ENCODE data around the gene DTX3.

The DTX3 gene

GRCh38 chr12:57602544-57602943, 2.1 kb upstream of the DTX3 start:
- Histone ChIP-seq H3K9ac (ENCODE audit: low read depth, low read length) (no peak overlapping the region), H3K9me3 (ENCODE audit: control insufficient read depth, insufficient read depth, low read length) (no peaks in the 10 kb centered on the region), H3K36me3 (ENCODE audit: control insufficient read depth, insufficient read depth, low read length) (peaks cover 21% of the 10 kb centered on the region), H3K27me3 (ENCODE audit: control insufficient read depth, insufficient read depth, low read length) (no peaks in the 10 kb centered on the region), H3K4me1 (ENCODE audit: control insufficient read depth, insufficient read depth, low read length) (peaks cover 10% of the 10 kb centered on the region), H3K4me3 (ENCODE audit: low read depth, low read length) (no peak overlapping the region)

DNA sequence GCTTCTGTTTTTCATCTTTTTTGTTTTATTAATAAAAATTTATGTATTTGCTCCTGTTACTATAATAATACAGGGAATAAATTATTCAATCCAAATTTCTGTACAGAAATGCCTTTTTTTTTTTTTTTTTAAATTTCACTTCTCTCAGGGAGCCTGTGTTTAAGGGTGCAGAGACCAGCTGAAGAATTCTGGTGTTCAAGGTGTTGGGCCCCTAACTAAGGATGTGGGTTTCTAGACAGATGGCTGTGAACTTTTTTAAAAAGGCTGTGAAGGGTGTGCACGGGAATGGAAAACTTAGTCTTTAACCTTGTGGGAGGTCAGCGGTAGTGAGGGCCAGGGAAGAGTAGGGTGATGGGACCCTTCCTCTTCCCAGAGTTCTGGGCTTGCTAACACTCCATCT, 1.3 kb upstream of the DTX3 start:
- Histone ChIP-seq H3K4me3 (ENCODE audit: low read depth, low read length) (peak overlapping the region; percentile 86), H3K27me3 (ENCODE audit: control insufficient read depth, insufficient read depth, low read length) (peaks cover 4% of the 10 kb centered on the region), H3K36me3 (ENCODE audit: control insufficient read depth, insufficient read depth, low read length) (peaks cover 21% of the 10 kb centered on the region), H3K4me1 (ENCODE audit: control insufficient read depth, insufficient read depth, low read length) (peaks cover 10% of the 10 kb centered on the region), H3K9me3 (ENCODE audit: control insufficient read depth, insufficient read depth, low read length) (no peaks in the 10 kb centered on the region), H3K9ac (ENCODE audit: low read depth, low read length) (no peak overlapping the region)

GRCh38 chr12:57603815-57604453, 690 bp upstream of the DTX3 start:
- H3K4me3 ChIP-seq (ENCODE audit: low read depth, low read length): peak overlapping the region; percentile 86

DNA sequence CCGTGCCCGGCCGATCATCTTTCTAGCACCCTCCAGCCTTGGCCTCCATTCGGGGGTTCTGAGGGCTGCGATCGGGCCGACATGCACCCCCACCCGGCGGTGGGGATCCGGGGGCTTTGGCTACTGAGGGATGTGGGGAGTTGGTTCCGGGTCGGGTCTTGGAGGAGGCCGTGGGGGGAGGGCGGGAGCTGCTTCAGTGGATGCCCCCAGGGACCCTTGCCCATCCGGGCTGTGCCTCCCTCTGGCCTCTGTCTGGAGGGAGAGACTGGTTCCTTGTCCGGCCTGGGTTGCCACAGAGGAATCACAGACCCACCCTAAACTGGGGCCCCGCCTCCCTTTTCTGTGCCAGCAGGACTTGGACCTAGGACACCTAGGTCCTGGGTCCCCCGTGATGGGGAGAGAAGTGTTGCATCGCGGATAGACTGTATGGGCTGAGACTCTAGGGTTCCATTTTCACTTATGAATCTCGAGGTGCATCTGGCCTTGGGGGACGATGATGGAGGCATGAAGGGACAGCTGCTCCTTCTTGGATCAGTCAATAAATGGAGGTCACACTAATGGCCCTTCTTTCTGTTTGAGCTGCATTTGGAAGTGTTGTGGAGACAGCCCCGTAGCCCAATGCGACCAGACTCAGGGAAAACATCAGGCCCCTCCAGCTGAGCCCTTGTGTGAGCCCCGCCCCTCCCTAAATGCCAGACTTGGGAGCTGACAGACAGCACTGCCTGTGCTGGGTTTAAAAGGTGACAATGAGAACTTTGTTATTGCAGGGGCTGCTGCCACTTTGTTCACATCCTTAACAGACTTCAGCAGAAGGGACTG, 577 bp downstream of the DTX3 start:
- Histone ChIP-seq H3K4me3 (ENCODE audit: low read depth, low read length) (peak overlapping the region; percentile 87), H3K4me1 (ENCODE audit: control insufficient read depth, insufficient read depth, low read length) (peaks cover 17% of the 10 kb centered on the region), H3K36me3 (ENCODE audit: control insufficient read depth, insufficient read depth, low read length) (peaks cover 12% of the 10 kb centered on the region), H3K9me3 (ENCODE audit: control insufficient read depth, insufficient read depth, low read length) (no peaks in the 10 kb centered on the region), H3K27me3 (ENCODE audit: control insufficient read depth, insufficient read depth, low read length) (peaks cover 5% of the 10 kb centered on the region), H3K9ac (ENCODE audit: low read depth, low read length) (peak overlapping the region; percentile 47)

More at GRCh38 chr12:57603815-57604453, 690 bp upstream of the DTX3 start:
- H3K36me3 ChIP-seq (ENCODE audit: control insufficient read depth, insufficient read depth, low read length): peaks cover 18% of the 10 kb centered on the region
- peak overlapping the region; percentile 74 for H3K9ac ChIP-seq (ENCODE audit: low read depth, low read length)
- H3K4me1 ChIP-seq (ENCODE audit: control insufficient read depth, insufficient read depth, low read length): peaks cover 16% of the 10 kb centered on the region
- H3K27me3 ChIP-seq (ENCODE audit: control insufficient read depth, insufficient read depth, low read length): peaks cover 5% of the 10 kb centered on the region
- no peaks in the 10 kb centered on the region for H3K9me3 ChIP-seq (ENCODE audit: control insufficient read depth, insufficient read depth, low read length)

DNA sequence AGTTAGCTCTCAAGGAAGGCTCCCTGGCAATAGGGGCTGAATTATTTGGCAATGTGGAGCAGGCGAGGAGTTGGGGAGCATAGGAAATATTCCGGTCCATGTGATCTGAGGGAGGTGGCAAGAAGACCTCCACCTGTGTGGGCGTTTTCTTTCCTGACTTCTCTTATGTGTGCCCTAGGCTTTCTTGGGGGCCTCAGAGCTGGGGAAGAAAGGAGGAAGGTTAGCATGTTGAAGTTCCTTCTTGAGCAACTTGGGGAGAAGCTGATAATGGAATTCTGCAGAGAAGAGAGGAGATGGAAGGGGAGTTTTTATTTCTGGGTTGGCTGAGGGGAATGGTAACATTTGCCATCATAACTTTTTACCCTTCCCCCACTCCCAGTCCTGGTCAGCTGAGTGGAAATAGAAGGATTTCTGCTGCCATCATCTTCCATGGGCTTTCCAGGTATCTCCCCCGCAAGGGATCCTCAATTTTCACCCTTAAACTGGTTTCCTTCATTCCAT, 1.2 kb downstream of the DTX3 start:
- H3K27me3 ChIP-seq (ENCODE audit: control insufficient read depth, insufficient read depth, low read length): peaks cover 9% of the 10 kb centered on the region
- H3K9me3 ChIP-seq (ENCODE audit: control insufficient read depth, insufficient read depth, low read length): no peaks in the 10 kb centered on the region
- peak overlapping the region; percentile 87 for H3K4me3 ChIP-seq (ENCODE audit: low read depth, low read length)
- H3K9ac ChIP-seq (ENCODE audit: low read depth, low read length): no peak overlapping the region
- peaks cover 17% of the 10 kb centered on the region for H3K4me1 ChIP-seq (ENCODE audit: control insufficient read depth, insufficient read depth, low read length)
- H3K36me3 ChIP-seq (ENCODE audit: control insufficient read depth, insufficient read depth, low read length): peaks cover 10% of the 10 kb centered on the region

DNA sequence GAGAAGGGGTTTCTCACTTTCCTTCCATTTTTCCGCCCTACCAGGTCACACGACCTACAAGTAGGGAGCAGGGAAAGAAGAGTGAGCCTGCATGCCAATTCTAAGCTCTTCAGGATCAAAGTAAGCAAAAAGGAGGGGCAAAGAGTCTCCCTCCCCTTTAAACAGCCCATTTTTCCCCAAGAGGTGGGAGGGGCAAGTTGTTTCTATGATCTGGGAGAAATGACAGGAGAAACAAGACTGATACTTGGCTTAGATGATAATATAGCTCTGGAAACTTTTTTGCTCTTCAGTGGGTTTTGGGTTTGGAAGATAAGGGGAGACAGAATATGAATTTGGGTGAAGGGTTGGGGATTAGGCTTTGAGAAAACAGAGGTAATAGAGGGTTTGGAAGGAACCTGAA, 1.8 kb downstream of the DTX3 start:
- H3K4me3 ChIP-seq (ENCODE audit: low read depth, low read length): no peak overlapping the region
- H3K4me1 ChIP-seq (ENCODE audit: control insufficient read depth, insufficient read depth, low read length): peaks cover 17% of the 10 kb centered on the region

DNA sequence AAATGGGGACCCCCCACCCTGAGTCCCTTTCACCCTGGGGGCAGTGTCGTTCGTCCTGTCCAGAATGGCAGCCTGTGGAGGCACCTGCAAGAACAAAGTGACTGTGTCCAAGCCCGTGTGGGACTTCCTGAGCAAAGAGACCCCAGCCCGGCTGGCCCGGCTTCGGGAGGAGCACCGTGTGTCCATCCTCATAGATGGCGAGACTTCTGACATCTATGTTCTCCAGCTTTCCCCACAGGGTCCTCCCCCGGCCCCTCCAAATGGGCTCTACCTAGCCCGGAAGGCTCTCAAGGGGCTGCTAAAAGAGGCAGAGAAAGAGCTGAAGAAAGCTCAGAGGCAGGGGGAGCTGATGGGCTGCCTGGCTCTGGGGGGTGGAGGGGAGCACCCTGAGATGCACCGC, 2.2 kb downstream of the DTX3 start:
- H3K4me1 ChIP-seq (ENCODE audit: control insufficient read depth, insufficient read depth, low read length): peaks cover 17% of the 10 kb centered on the region
- H3K9me3 ChIP-seq (ENCODE audit: control insufficient read depth, insufficient read depth, low read length): no peaks in the 10 kb centered on the region
- H3K27me3 ChIP-seq (ENCODE audit: control insufficient read depth, insufficient read depth, low read length): peaks cover 9% of the 10 kb centered on the region
- peaks cover 9% of the 10 kb centered on the region for H3K36me3 ChIP-seq (ENCODE audit: control insufficient read depth, insufficient read depth, low read length)
- no peak overlapping the region for H3K9ac ChIP-seq (ENCODE audit: low read depth, low read length)
- H3K4me3 ChIP-seq (ENCODE audit: low read depth, low read length): no peak overlapping the region

More for the DNA sequence above, 1.8 kb downstream of the DTX3 start:
- H3K27me3 ChIP-seq (ENCODE audit: control insufficient read depth, insufficient read depth, low read length): peaks cover 9% of the 10 kb centered on the region
- no peaks in the 10 kb centered on the region for H3K9me3 ChIP-seq (ENCODE audit: control insufficient read depth, insufficient read depth, low read length)
- H3K36me3 ChIP-seq (ENCODE audit: control insufficient read depth, insufficient read depth, low read length): peaks cover 9% of the 10 kb centered on the region
- no peak overlapping the region for H3K9ac ChIP-seq (ENCODE audit: low read depth, low read length)

GRCh38 chr12:57607958-57608663, 3.5 kb downstream of the DTX3 start:
- Histone ChIP-seq H3K9me3 (ENCODE audit: control insufficient read depth, insufficient read depth, low read length) (no peaks in the 10 kb centered on the region), H3K4me1 (ENCODE audit: control insufficient read depth, insufficient read depth, low read length) (peaks cover 17% of the 10 kb centered on the region), H3K9ac (ENCODE audit: low read depth, low read length) (no peak overlapping the region), H3K4me3 (ENCODE audit: low read depth, low read length) (no peak overlapping the region), H3K36me3 (ENCODE audit: control insufficient read depth, insufficient read depth, low read length) (peaks cover 5% of the 10 kb centered on the region), H3K27me3 (ENCODE audit: control insufficient read depth, insufficient read depth, low read length) (peaks cover 22% of the 10 kb centered on the region)

DNA sequence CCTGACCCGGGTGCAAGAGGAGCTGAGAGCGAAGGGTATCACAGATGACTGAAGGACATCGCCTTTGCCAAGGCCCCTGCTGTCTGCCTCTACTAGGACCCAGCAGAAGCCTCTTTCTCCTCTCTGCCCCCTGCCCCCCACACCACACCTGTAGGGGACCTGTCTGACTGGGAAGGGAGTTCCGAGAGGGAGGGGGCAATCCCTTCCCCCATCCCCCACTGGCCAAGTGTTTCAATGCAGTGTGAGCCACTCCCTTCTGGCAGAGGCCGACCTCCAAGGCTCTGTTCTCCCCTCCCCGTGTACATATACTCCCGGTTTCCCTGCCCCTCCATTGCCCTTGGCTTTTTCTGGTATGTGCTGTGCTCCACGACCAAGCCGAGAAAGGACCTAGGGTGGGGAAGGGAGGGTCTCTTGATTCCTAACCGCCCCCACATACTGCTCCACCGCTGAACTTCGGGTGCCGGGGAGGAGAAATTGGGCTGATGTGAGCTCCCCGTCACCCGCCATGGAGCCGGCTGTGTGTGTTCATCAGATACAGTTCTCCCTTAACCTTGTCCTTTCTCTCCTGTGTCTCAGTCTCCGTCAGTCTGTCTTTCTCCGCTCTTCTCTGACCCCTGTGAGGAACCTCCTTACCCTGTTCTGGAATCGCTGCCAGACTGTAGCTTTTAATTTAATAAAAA, 4.6 kb downstream of the DTX3 start:
- H3K4me3 ChIP-seq (ENCODE audit: low read depth, low read length): peak overlapping the region; percentile 50
- H3K4me1 ChIP-seq (ENCODE audit: control insufficient read depth, insufficient read depth, low read length): peaks cover 7% of the 10 kb centered on the region
- peaks cover 6% of the 10 kb centered on the region for H3K36me3 ChIP-seq (ENCODE audit: control insufficient read depth, insufficient read depth, low read length)
- H3K9ac ChIP-seq (ENCODE audit: low read depth, low read length): no peak overlapping the region
- peaks cover 33% of the 10 kb centered on the region for H3K27me3 ChIP-seq (ENCODE audit: control insufficient read depth, insufficient read depth, low read length)
- no peaks in the 10 kb centered on the region for H3K9me3 ChIP-seq (ENCODE audit: control insufficient read depth, insufficient read depth, low read length)

GRCh38 chr12:57609781-57610553, 5.3 kb downstream of the DTX3 start:
- peaks cover 40% of the 10 kb centered on the region for H3K27me3 ChIP-seq (ENCODE audit: control insufficient read depth, insufficient read depth, low read length)
- peak overlapping the region; percentile 50 for H3K4me3 ChIP-seq (ENCODE audit: low read depth, low read length)
- peaks cover 7% of the 10 kb centered on the region for H3K4me1 ChIP-seq (ENCODE audit: control insufficient read depth, insufficient read depth, low read length)
- no peak overlapping the region for H3K9ac ChIP-seq (ENCODE audit: low read depth, low read length)
- peaks cover 6% of the 10 kb centered on the region for H3K36me3 ChIP-seq (ENCODE audit: control insufficient read depth, insufficient read depth, low read length)
- no peaks in the 10 kb centered on the region for H3K9me3 ChIP-seq (ENCODE audit: control insufficient read depth, insufficient read depth, low read length)

Data from iPS-15b (cell line).